BJ (cell line): ENCODE data around the gene PREB. TPM values are rescaled to one million over a fixed set of nuclear protein-coding genes. Genes with fewer than 3 reads are reported as not detected.
"Not testable (repeated sequence)": the region's sequence is repeated elsewhere in the genome, so short reads cannot be mapped to it uniquely, and the experiment has no call there.

Experiments used
- CTCF ChIA-PET: fragments of 350-600 bp; formaldehyde crosslinking; extraction: SDS; loops from one replicate; lab custom pipeline; 2021; ENCODE audit warnings: antibody characterized with exemption, inconsistent platforms; lab: Yijun Ruan, JAX
- POLR2A ChIA-PET: fragments of 300-600 bp; sonication (Branson Sonifier 250); formaldehyde crosslinking; extraction: SDS; loops from one replicate; lab custom pipeline; 2021; ENCODE audit warnings: antibody characterized with exemption; lab: Charles Lee
- DNase-seq: peaks from one replicate; pipeline ENCODE4 v3.0.0-alpha.2; 2011; ENCODE audit warnings: low read depth
- H3K27me3 ChIP-seq: 2 replicates; pipeline ENCODE4 v1.6.0; 2011; ENCODE audit warnings: low read length; ENCODE audit not compliant: control insufficient read depth, insufficient read depth
- H3K36me3 ChIP-seq: 2 replicates; pipeline ENCODE4 v1.5.1; 2011; ENCODE audit warnings: low read length; ENCODE audit not compliant: control insufficient read depth, insufficient read depth
- H3K4me3 ChIP-seq: 2 replicates; pipeline ENCODE4 v1.5.1; 2011; ENCODE audit warnings: low read depth, mild to moderate bottlenecking, control low read depth, low read length
- polyA plus RNA-seq: library from polyadenylated mRNA; depleted of rRNA; stranded (reverse); fragments of >200 nt; gene quantifications from 2 replicates; pipeline ENCODE4 v1.2.3, GENCODE V29; 2011
- TF ChIP-seq, protein P1 (sequence below): IDR thresholded peaks from 2 replicates; pipeline ENCODE4 v1.5.1; 2011; ENCODE audit warnings: low read depth, mild to moderate bottlenecking, control low read depth, inconsistent platforms, low read length, moderate library complexity; ENCODE audit not compliant: insufficient read depth

PREB gene
- polyA plus RNA-seq, 1 experiment: 84.0 TPM

DNA sequence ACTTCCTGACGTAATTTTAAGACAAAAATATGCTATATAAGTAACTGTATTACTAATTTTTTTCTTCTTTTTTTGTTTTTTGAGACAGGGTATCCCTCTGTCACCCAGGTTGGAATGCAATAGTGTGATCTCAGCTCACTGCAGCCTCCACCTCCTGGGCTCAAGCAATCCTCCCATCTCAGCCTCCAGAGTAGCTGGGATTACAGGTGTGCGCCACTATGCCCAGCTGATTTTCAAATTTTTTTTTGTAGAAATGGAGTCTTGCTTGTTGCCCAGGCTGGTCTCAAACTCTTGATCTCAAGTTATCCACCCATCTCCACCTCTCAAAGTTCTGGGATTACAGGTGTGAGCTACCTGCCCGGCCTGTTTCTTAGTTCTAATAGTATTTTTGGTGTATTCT is 44.0 kb upstream of the PREB start:
- ChIA-PET CTCF (interaction anchor here (1.6 to 2.9 kb wide), 2 partner anchors 8 to 11 kb away, joined by 3 to 12 read pairs; no protein-coding TSS in a partner anchor), POLR2A (no interaction called here)
- no peak for DNase-seq
- H3K4me3 ChIP-seq: no peak overlapping the region
- H3K36me3 ChIP-seq: no peaks in the 10 kb centered on the region
- peaks cover 14% of the 10 kb centered on the region for H3K27me3 ChIP-seq
- TF ChIP-seq, protein P1, sequence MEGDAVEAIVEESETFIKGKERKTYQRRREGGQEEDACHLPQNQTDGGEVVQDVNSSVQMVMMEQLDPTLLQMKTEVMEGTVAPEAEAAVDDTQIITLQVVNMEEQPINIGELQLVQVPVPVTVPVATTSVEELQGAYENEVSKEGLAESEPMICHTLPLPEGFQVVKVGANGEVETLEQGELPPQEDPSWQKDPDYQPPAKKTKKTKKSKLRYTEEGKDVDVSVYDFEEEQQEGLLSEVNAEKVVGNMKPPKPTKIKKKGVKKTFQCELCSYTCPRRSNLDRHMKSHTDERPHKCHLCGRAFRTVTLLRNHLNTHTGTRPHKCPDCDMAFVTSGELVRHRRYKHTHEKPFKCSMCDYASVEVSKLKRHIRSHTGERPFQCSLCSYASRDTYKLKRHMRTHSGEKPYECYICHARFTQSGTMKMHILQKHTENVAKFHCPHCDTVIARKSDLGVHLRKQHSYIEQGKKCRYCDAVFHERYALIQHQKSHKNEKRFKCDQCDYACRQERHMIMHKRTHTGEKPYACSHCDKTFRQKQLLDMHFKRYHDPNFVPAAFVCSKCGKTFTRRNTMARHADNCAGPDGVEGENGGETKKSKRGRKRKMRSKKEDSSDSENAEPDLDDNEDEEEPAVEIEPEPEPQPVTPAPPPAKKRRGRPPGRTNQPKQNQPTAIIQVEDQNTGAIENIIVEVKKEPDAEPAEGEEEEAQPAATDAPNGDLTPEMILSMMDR: no peak

DNA sequence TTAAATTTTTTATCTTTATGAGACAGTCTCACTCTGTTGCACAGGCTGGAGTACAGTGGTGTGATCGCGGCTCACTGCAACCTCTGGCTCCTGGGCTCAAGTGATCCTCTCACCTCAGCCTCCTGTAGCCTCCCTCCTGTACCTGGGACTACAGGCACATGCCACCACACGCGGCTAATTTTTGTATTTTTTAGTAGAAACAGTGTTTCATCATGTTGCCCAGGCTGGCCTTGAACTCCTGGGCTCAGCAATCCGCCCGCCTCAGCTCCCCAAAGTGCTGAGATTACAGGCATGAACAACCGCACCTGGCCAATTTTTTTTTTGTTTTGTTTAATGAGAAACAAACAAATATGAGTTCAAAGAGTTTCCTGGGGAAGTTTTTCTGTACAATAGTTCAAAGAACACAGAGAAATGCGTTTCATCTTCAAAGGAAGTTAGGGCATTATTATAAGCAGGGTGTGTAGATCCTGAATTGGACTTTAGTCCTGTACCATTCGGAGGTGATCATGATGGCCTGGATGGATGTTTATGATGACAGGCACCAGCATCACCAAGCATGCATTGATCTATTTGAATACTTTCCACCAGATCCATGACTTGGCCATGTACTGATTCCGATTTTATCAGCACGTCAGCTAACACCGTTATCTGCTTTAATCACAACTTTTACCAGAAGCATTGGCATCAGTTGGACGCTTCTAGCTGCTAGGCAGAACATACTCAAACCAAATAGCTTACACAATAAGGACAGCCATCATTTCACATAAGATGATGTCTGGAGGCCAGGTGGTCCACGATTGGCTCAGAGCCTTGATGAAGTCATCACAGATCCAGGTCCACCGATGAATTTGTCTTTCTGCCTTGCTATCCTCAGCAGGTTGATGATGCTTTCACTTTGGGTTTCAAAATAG is 43.3 kb upstream of the PREB start:
- ChIA-PET CTCF (interaction anchor here (1.6 to 2.9 kb wide), 2 partner anchors 8 to 10 kb away, joined by 3 to 12 read pairs; no protein-coding TSS in a partner anchor), POLR2A (no interaction called here)
- no peak for DNase-seq
- Histone ChIP-seq H3K36me3 (no peaks in the 10 kb centered on the region), H3K27me3 (peaks cover 18% of the 10 kb centered on the region), H3K4me3 (no peak overlapping the region)
- TF ChIP-seq, protein P1: no peak

DNA sequence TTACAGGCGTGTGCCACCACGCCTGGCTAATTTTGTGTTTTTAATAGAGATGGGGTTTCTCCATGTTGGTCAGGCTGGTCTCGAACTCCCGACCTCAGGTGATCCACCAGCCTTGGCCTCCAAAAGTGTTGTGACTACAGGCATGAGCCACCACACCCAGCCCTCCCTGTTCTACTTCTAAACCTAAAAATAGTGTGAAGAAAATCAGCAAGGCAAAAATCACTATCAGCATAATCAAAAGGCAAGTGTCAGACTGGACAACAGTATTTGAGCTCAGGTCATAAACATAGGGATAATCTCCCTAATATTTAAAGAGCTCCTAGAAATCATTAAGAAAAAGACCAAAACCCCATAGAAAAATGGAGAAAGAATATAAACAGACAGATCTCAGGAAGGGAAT is 41.3 kb upstream of the PREB start:
- DNase-seq, H3K36me3 ChIP-seq, POLR2A ChIA-PET, H3K4me3 ChIP-seq: not testable (repeated sequence)
- H3K27me3 ChIP-seq: peaks cover 25% of the 10 kb centered on the region
- CTCF ChIA-PET: interaction anchor here (0.8 to 1.3 kb wide), 3 partner anchors 16 to 128 kb away, joined by 3 to 4 read pairs (median 4); no protein-coding TSS in a partner anchor

DNA sequence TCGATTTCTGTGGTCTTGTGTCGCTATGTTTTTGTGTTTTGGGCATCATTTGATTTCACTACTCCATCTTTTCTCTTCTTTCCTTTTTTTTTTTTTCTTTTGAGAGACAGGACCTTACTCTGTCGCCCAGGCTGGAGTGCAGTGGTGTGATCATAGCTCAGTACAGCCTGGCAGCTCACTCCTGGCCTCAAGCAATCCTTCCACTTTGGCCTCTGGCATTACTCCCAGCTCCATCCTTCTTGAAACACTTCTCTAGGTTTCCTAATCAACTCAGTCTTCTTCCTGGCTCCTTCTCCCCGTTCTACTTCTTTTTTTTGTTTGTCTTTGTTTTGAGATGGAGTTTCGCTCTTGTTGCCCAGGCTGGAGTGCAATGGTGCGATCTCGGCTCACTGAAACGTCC is 40.9 kb upstream of the PREB start:
- ChIA-PET CTCF (interaction anchor here (1.2 to 1.3 kb wide), 3 partner anchors 16 to 128 kb away, joined by 3 to 4 read pairs (median 4); no protein-coding TSS in a partner anchor), POLR2A (no interaction called here)
- Histone ChIP-seq H3K27me3 (peaks cover 26% of the 10 kb centered on the region), H3K4me3 (no peak overlapping the region), H3K36me3 (no peaks in the 10 kb centered on the region)
- no peak for DNase-seq
- TF ChIP-seq, protein P1: no peak

DNA sequence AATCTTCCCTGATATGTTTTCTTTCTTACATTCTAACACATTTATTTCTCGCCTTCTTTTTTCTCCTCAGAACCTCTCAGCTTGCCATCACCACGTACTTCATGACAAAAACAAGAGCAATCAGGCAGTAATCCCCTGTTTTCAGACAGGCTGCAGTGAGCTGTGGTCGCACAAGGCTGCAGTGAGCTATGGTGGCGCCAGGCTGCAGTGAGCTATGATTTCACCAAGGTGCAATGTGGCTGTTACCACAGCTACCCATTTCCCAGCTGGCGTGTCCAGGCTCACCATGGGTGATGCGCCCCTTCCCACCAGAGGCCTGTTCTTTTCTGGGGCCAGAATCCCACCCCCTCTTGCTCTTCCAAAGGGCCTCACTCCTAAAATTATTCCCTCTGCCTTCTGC is 40.2 kb upstream of the PREB start:
- ChIA-PET POLR2A (no interaction called here), CTCF (interaction anchor here (1.3 kb wide), 1 partner anchor 75 kb away, joined by 3 read pairs; no protein-coding TSS in a partner anchor)
- no peak for DNase-seq
- Histone ChIP-seq H3K27me3 (peaks cover 27% of the 10 kb centered on the region), H3K4me3 (no peak overlapping the region), H3K36me3 (no peaks in the 10 kb centered on the region)
- TF ChIP-seq, protein P1: no peak
